ENCODE data around the gene CNTN5. TPM values are rescaled to one million over a fixed set of nuclear protein-coding genes. Genes with fewer than 3 reads are reported as not detected.

CNTN5 gene
- polyA plus RNA-seq, 1 donor from 2014 or later = 1.1 TPM

DNA sequence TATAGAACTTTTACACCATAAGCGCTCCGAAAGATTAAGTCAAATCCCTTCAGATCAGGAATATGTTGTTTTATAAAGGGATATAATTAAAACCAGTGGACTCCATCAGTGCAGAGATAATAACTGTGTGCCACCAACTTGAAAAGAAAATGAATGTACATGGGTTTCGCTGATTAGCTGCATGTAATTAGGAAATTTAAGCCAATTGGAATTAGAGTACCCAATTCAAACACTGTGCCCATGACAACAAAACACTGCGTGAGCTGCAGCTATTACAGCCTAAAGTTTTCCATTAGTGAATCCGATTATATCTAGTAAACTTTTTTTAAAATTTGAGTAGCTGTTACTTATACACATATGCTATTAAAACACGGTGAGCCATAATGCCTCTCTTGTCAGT lies 1274.0 kb downstream of the CNTN5 start:
- H3K4me2 ChIP-seq (ENCODE audit: low read length) = no peak overlapping the region
- no peaks in the 10 kb centered on the region for H3K27me3 ChIP-seq (ENCODE audit: insufficient read depth, low read depth, low read length)
- TF ChIP-seq POLR2AphosphoS5 (IDR thresholded peaks at IDR 0.05) (no peak), EZH2 (IDR thresholded peaks at IDR 0.05; ENCODE audit: borderline replicate concordance, insufficient read depth, low read length, poor library complexity, severe bottlenecking) (no peak), RAD21 (conservative IDR thresholded peaks at IDR 0.05) (no peak), TAF1 (IDR thresholded peaks at IDR 0.05; ENCODE audit: low read depth) (no peak), EP300 (conservative IDR thresholded peaks at IDR 0.05; ENCODE audit: poor library complexity, severe bottlenecking) (no peak), SMC3 (conservative IDR thresholded peaks at IDR 0.05; ENCODE audit: poor library complexity) (no peak), MXI1 (conservative IDR thresholded peaks at IDR 0.05; ENCODE audit: poor library complexity, severe bottlenecking) (no peak)
- TF ChIP-seq, protein P1, sequence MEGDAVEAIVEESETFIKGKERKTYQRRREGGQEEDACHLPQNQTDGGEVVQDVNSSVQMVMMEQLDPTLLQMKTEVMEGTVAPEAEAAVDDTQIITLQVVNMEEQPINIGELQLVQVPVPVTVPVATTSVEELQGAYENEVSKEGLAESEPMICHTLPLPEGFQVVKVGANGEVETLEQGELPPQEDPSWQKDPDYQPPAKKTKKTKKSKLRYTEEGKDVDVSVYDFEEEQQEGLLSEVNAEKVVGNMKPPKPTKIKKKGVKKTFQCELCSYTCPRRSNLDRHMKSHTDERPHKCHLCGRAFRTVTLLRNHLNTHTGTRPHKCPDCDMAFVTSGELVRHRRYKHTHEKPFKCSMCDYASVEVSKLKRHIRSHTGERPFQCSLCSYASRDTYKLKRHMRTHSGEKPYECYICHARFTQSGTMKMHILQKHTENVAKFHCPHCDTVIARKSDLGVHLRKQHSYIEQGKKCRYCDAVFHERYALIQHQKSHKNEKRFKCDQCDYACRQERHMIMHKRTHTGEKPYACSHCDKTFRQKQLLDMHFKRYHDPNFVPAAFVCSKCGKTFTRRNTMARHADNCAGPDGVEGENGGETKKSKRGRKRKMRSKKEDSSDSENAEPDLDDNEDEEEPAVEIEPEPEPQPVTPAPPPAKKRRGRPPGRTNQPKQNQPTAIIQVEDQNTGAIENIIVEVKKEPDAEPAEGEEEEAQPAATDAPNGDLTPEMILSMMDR (IDR thresholded peaks at IDR 0.05; ENCODE audit: poor library complexity, severe bottlenecking) = no peak
- TF ChIP-seq, protein P2, sequence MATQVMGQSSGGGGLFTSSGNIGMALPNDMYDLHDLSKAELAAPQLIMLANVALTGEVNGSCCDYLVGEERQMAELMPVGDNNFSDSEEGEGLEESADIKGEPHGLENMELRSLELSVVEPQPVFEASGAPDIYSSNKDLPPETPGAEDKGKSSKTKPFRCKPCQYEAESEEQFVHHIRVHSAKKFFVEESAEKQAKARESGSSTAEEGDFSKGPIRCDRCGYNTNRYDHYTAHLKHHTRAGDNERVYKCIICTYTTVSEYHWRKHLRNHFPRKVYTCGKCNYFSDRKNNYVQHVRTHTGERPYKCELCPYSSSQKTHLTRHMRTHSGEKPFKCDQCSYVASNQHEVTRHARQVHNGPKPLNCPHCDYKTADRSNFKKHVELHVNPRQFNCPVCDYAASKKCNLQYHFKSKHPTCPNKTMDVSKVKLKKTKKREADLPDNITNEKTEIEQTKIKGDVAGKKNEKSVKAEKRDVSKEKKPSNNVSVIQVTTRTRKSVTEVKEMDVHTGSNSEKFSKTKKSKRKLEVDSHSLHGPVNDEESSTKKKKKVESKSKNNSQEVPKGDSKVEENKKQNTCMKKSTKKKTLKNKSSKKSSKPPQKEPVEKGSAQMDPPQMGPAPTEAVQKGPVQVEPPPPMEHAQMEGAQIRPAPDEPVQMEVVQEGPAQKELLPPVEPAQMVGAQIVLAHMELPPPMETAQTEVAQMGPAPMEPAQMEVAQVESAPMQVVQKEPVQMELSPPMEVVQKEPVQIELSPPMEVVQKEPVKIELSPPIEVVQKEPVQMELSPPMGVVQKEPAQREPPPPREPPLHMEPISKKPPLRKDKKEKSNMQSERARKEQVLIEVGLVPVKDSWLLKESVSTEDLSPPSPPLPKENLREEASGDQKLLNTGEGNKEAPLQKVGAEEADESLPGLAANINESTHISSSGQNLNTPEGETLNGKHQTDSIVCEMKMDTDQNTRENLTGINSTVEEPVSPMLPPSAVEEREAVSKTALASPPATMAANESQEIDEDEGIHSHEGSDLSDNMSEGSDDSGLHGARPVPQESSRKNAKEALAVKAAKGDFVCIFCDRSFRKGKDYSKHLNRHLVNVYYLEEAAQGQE (IDR thresholded peaks at IDR 0.05; ENCODE audit: borderline replicate concordance) = no peak
- no peaks in the 10 kb centered on the region for H3K36me3 ChIP-seq (ENCODE audit: insufficient read depth, low read length)
- no peaks in the 10 kb centered on the region for H4K20me1 ChIP-seq (ENCODE audit: insufficient read depth)
- H3K9ac ChIP-seq (ENCODE audit: low read length) = no peak overlapping the region
- H3K9me3 ChIP-seq (ENCODE audit: low read length) = no peaks in the 10 kb centered on the region
- no peak overlapping the region for H3K4me3 ChIP-seq (ENCODE audit: low read length)
- H2AFZ ChIP-seq (ENCODE audit: low read depth, low read length) = no peak overlapping the region
- H3K79me2 ChIP-seq (replicated peaks; ENCODE audit: insufficient read depth, low read length) = no peaks in the 10 kb centered on the region
- no peaks in the 10 kb centered on the region for H3K9me2 ChIP-seq (ENCODE audit: insufficient read depth, low read length)
- H3K27ac ChIP-seq (ENCODE audit: low read length) = no peak overlapping the region
- H3F3A ChIP-seq (ENCODE audit: insufficient read depth, low read length, poor library complexity, severe bottlenecking) = no peaks in the 10 kb centered on the region

DNA sequence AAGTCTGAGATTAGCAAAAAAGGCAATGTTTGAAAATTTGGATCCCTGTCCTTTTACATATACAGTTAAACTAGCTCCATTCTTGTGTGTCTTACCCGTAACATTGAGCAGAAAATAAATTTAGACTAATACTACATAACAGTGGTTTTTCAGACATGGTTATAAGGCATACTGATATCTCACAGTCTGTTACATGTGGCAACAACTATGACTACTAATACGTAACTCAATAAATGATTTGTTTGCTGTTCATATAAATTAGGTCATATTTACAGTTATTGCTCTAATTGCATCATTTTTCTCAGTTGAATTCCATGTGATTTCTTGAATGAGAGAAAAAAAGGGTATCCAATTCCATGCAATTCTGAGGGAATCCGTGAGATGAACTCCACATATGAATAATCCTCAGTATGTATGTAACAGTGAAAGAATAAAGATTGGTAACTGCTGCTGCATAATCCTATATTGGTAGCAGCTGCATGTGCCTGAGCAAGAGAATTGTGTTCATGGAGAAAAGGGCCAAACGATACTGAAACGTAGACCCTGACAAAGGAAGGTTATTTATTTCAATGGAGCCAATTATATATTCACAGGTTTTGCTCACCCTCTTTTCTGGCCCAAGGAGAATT lies 1275.4 kb downstream of the CNTN5 start:
- Histone ChIP-seq H3K79me2 (replicated peaks; ENCODE audit: insufficient read depth, low read length) (no peaks in the 10 kb centered on the region), H3F3A (ENCODE audit: insufficient read depth, low read length, poor library complexity, severe bottlenecking) (no peaks in the 10 kb centered on the region), H3K9ac (ENCODE audit: low read length) (no peak overlapping the region), H4K20me1 (ENCODE audit: insufficient read depth) (no peaks in the 10 kb centered on the region), H3K27ac (ENCODE audit: low read length) (no peak overlapping the region), H3K9me3 (ENCODE audit: low read length) (no peaks in the 10 kb centered on the region), H3K4me2 (ENCODE audit: low read length) (no peak overlapping the region), H3K36me3 (ENCODE audit: insufficient read depth, low read length) (no peaks in the 10 kb centered on the region), H3K9me2 (ENCODE audit: insufficient read depth, low read length) (no peaks in the 10 kb centered on the region), H3K27me3 (ENCODE audit: insufficient read depth, low read depth, low read length) (no peaks in the 10 kb centered on the region), H3K4me3 (ENCODE audit: low read length) (no peak overlapping the region), H2AFZ (ENCODE audit: low read depth, low read length) (no peak overlapping the region)
- TF ChIP-seq EP300 (conservative IDR thresholded peaks at IDR 0.05; ENCODE audit: poor library complexity, severe bottlenecking) (no peak), POLR2AphosphoS5 (IDR thresholded peaks at IDR 0.05) (no peak), SMC3 (conservative IDR thresholded peaks at IDR 0.05; ENCODE audit: poor library complexity) (no peak), RAD21 (conservative IDR thresholded peaks at IDR 0.05) (no peak), MXI1 (conservative IDR thresholded peaks at IDR 0.05; ENCODE audit: poor library complexity, severe bottlenecking) (no peak), EZH2 (IDR thresholded peaks at IDR 0.05; ENCODE audit: borderline replicate concordance, insufficient read depth, low read length, poor library complexity, severe bottlenecking) (no peak), TAF1 (IDR thresholded peaks at IDR 0.05; ENCODE audit: low read depth) (no peak)
- TF ChIP-seq, protein P2 (IDR thresholded peaks at IDR 0.05; ENCODE audit: borderline replicate concordance) = no peak
- TF ChIP-seq, protein P1 (IDR thresholded peaks at IDR 0.05; ENCODE audit: poor library complexity, severe bottlenecking) = no peak
